ENCODE measurements around the gene EMC10. TPM values are rescaled to one million over a fixed set of nuclear protein-coding genes. Genes with fewer than 3 reads are reported as not detected.

Gene EMC10
- total and polyA plus RNA-seq, 4 donors = 17.1 to 132 (median 40.5) TPM

- H3K4me1 ChIP-seq (ENCODE audit: control insufficient read depth in 4 of 4, insufficient read depth in 4 of 4, low read length in 3 of 4) = peaks cover 5 to 19% (median 15%) of the 10 kb centered on the region in 4 donors
- no peak overlapping the region for H3K4me3 ChIP-seq (ENCODE audit: low read depth in 1 of 3, low read length in 3 of 3)
- H3K27me3 ChIP-seq (ENCODE audit: control insufficient read depth in 4 of 4, insufficient read depth in 4 of 4, low read length in 3 of 4) = no peaks in the 10 kb centered on the region
- H3K9me3 ChIP-seq (ENCODE audit: control insufficient read depth in 4 of 4, low read length in 3 of 4) = no peaks in the 10 kb centered on the region
- H3K36me3 ChIP-seq (ENCODE audit: control insufficient read depth in 4 of 4, insufficient read depth in 3 of 4, low read depth in 1 of 4, low read length in 3 of 4) = peaks cover 7 to 34% (median 11%) of the 10 kb centered on the region in 4 donors
- no peak for DNase-seq (ENCODE audit: low spot score)
- 98% methylated on average over 17 of the region's 17 CpGs for WGBS
- TF ChIP-seq EGR1 (IDR thresholded peaks at IDR 0.05; ENCODE audit: low read depth in 2 of 2) (no peak), HNF4A (conservative IDR thresholded peaks at IDR 0.05) (no peak), FOXA1 (IDR thresholded peaks at IDR 0.05) (no peak), ATF3 (IDR thresholded peaks at IDR 0.05) (no peak), ZBTB33 (IDR thresholded peaks at IDR 0.05) (no peak), HNF4G (IDR thresholded peaks at IDR 0.05) (no peak), RAD21 (IDR thresholded peaks at IDR 0.05) (no peak), YY1 (IDR thresholded peaks at IDR 0.05) (no peak), MAX (IDR thresholded peaks at IDR 0.05) (no peak), JUND (IDR thresholded peaks at IDR 0.05) (no peak), NR2F2 (IDR thresholded peaks at IDR 0.05) (no peak), CTCF (IDR thresholded peaks at IDR 0.05; ENCODE audit: low read depth, low read length, missing input control) (no peak), RXRA (IDR thresholded peaks at IDR 0.05) (no peak), TAF1 (conservative IDR thresholded peaks at IDR 0.05) (no peak)
- TF ChIP-seq, protein P1, sequence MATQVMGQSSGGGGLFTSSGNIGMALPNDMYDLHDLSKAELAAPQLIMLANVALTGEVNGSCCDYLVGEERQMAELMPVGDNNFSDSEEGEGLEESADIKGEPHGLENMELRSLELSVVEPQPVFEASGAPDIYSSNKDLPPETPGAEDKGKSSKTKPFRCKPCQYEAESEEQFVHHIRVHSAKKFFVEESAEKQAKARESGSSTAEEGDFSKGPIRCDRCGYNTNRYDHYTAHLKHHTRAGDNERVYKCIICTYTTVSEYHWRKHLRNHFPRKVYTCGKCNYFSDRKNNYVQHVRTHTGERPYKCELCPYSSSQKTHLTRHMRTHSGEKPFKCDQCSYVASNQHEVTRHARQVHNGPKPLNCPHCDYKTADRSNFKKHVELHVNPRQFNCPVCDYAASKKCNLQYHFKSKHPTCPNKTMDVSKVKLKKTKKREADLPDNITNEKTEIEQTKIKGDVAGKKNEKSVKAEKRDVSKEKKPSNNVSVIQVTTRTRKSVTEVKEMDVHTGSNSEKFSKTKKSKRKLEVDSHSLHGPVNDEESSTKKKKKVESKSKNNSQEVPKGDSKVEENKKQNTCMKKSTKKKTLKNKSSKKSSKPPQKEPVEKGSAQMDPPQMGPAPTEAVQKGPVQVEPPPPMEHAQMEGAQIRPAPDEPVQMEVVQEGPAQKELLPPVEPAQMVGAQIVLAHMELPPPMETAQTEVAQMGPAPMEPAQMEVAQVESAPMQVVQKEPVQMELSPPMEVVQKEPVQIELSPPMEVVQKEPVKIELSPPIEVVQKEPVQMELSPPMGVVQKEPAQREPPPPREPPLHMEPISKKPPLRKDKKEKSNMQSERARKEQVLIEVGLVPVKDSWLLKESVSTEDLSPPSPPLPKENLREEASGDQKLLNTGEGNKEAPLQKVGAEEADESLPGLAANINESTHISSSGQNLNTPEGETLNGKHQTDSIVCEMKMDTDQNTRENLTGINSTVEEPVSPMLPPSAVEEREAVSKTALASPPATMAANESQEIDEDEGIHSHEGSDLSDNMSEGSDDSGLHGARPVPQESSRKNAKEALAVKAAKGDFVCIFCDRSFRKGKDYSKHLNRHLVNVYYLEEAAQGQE (IDR thresholded peaks at IDR 0.05) = no peak
- no peak overlapping the region for H3K9ac ChIP-seq (ENCODE audit: low read depth in 1 of 2, low read length in 2 of 2)
- H3K27ac ChIP-seq (ENCODE audit: low read depth in 1 of 2, low read length in 2 of 2) = no peak overlapping the region
Measured at GRCh38 chr19:50477751-50478515, 1.6 kb downstream of the EMC10 start.
